GM12892 (cell line): ENCODE results near the gene NCAPD3.

Experiments
- POLR2A ChIP-seq: IDR thresholded peaks from 2 replicates; pipeline ENCODE4 v1.6.1; 2011; ENCODE audit warnings: low read depth, low read length, control low read depth
- TAF1 ChIP-seq: IDR thresholded peaks from 2 replicates; pipeline ENCODE4 v1.6.1; 2011; ENCODE audit warnings: low read depth, mild to moderate bottlenecking, control low read depth, low read length, borderline replicate concordance

DNA sequence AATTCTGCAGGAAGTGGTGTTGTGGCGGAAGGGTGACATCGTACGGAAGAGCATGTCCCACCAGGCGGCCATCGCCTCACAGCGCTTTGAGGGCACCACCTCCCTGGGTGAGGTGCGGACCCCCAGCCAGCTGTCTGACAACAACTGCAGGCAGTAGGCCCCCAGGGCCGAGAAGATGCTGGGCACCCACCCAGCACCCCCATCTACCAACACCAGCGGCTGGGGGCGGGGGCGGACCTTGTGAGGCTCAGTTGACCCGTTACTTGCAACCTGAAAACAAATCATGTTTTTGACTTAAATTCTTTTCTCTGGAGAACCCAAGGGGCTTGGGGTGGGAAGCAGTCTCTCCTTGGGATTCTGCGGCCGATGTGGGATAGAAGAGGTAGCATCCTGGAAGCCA, 21.7 kb upstream of the NCAPD3 start:
- no peak for TF ChIP-seq POLR2A
- TF ChIP-seq TAF1, result no peak
